NT2/D1 (cell line): ENCODE measurements around the gene GNAZ.

Source experiments
- SUZ12 ChIP-seq: IDR thresholded peaks from 2 replicates; pipeline ENCODE4 v1.6.1; 2011; ENCODE audit not compliant: insufficient read length, insufficient read depth; ENCODE audit errors: extremely low read depth
- ZNF274 ChIP-seq: IDR thresholded peaks from 2 replicates; pipeline ENCODE4 v1.6.1; 2011; ENCODE audit warnings: mild to moderate bottlenecking, low read depth, low read length

- TF ChIP-seq ZNF274: no peak
- TF ChIP-seq SUZ12: no peak
Observed at GRCh38 chr22:23058063-23058462, 12.3 kb upstream of the GNAZ start.
